ENCODE results near the gene GPR45. TPM values are rescaled to one million over a fixed set of nuclear protein-coding genes. Genes with fewer than 3 reads are reported as not detected.

Gene GPR45
- total RNA-seq, 1 experiment from 2014 or later, result not detected

Other genes starting within 250 kb of the GPR45 start
- gene MRPS9, start 203.7 kb upstream of the GPR45 start, total RNA-seq (2014; rRNA removed; shearing (Covaris generic)), result 18.8 and 21.2 TPM in 2 replicates
- gene TGFBRAP1, start 88.0 kb downstream of the GPR45 start, total RNA-seq (2014; rRNA removed; shearing (Covaris generic)), result 13.6 and 22.0 TPM in 2 replicates
- 19.2 and 22.0 TPM in 2 replicates for gene C2orf49, start 95.8 kb downstream of the GPR45 start, total RNA-seq (2014; rRNA removed; shearing (Covaris generic))
- 146 and 164 TPM in 2 replicates for gene FHL2, start 157.3 kb downstream of the GPR45 start, total RNA-seq (2014; rRNA removed; shearing (Covaris generic))